Fibroblast of mammary gland (primary cell): ENCODE data around the gene TNS3.

Experiments
- DNase-seq: peaks from one replicate; pipeline ENCODE4 v3.0.0-alpha.2; 2010; ENCODE audit warnings: low read depth
- H3K4me3 ChIP-seq: 2 replicates; pipeline ENCODE4 v1.5.1; 2011; ENCODE audit warnings: low read depth, mild to moderate bottlenecking, low read length, moderate library complexity; ENCODE audit not compliant: control insufficient read depth
- CTCF ChIP-seq: conservative IDR thresholded peaks from 2 replicates; pipeline ENCODE4 v1.5.1; 2011; ENCODE audit warnings: low read depth, low read length, inconsistent platforms; ENCODE audit not compliant: control insufficient read depth, insufficient read depth

Gene TNS3

GRCh38 chr7:47540387-47541350 lies 41.2 kb downstream of the TNS3 start:
- DNase-seq = no peak
- no peak for TF ChIP-seq CTCF
- H3K4me3 ChIP-seq = no peak overlapping the region

GRCh38 chr7:47540053-47540386 lies 41.9 kb downstream of the TNS3 start:
- H3K4me3 ChIP-seq = no peak overlapping the region
- no peak for TF ChIP-seq CTCF
- DNase-seq = no peak

- no peak for TF ChIP-seq CTCF
- peak; percentile 76 for DNase-seq
- no peak overlapping the region for H3K4me3 ChIP-seq
Observed at GRCh38 chr7:47539398-47540052, 42.4 kb downstream of the TNS3 start.

- TF ChIP-seq CTCF = no peak
- no peak overlapping the region for H3K4me3 ChIP-seq
- DNase-seq = no peak
Observed at GRCh38 chr7:47538846-47539311, 43.0 kb downstream of the TNS3 start.

GRCh38 chr7:47537716-47538675 lies 43.9 kb downstream of the TNS3 start:
- TF ChIP-seq CTCF = no peak
- no peak for DNase-seq
- H3K4me3 ChIP-seq = peak overlapping the region; percentile 50
